ELR (cell line): ENCODE measurements around the gene BATF3.
"Not testable (repeated sequence)": the region's sequence is repeated elsewhere in the genome, so short reads cannot be mapped to it uniquely, and the experiment has no call there.

Experiments
- DNase-seq: peaks from one replicate; pipeline ENCODE4 v3.0.0-alpha.2; 2015; ENCODE audit warnings: low read depth

The BATF3 gene

GRCh38 chr1:212699625-212700222 lies at the start of gene BATF3:
Gene BATF3 (minus strand): TSS chr1:212699840. CDS start chr1:212699762, 78 bp downstream.
- DNase-seq: peak; percentile 58

GRCh38 chr1:212746546-212746945 lies 46.9 kb upstream of the BATF3 start:
- no peak for DNase-seq

- no peak for DNase-seq
Measured at GRCh38 chr1:212745303-212745702, 45.7 kb upstream of the BATF3 start.

GRCh38 chr1:212743901-212744475 lies 44.3 kb upstream of the BATF3 start:
- DNase-seq: peak; percentile 9

- DNase-seq: no peak
Measured at GRCh38 chr1:212738330-212738729, 38.7 kb upstream of the BATF3 start.

- no peak for DNase-seq
Measured at GRCh38 chr1:212737559-212737958, 37.9 kb upstream of the BATF3 start.

- DNase-seq: no peak
Measured at GRCh38 chr1:212733109-212733508, 33.5 kb upstream of the BATF3 start.

- no peak for DNase-seq
Measured at GRCh38 chr1:212731630-212732029, 32.0 kb upstream of the BATF3 start.

GRCh38 chr1:212728606-212729005 lies 29.0 kb upstream of the BATF3 start:
- no peak for DNase-seq

- DNase-seq: peak; percentile 83
Measured at GRCh38 chr1:212727386-212728181, 27.9 kb upstream of the BATF3 start.

GRCh38 chr1:212724679-212725078 lies 25.0 kb upstream of the BATF3 start:
- not testable (repeated sequence) for DNase-seq

- no peak for DNase-seq
Measured at GRCh38 chr1:212722270-212722957, 22.8 kb upstream of the BATF3 start.

GRCh38 chr1:212721388-212722247 lies 22.0 kb upstream of the BATF3 start:
- DNase-seq: peak; percentile 87

- no peak for DNase-seq
Measured at GRCh38 chr1:212719633-212720032, 20.0 kb upstream of the BATF3 start.

- DNase-seq: peak; percentile 44
Measured at GRCh38 chr1:212718499-212718898, 18.9 kb upstream of the BATF3 start.

- DNase-seq: no peak
Measured at GRCh38 chr1:212716161-212716560, 16.5 kb upstream of the BATF3 start.

GRCh38 chr1:212713465-212714136 lies 14.0 kb upstream of the BATF3 start:
- no peak for DNase-seq

GRCh38 chr1:212712451-212713303 lies 13.0 kb upstream of the BATF3 start:
- DNase-seq: peak; percentile 88

GRCh38 chr1:212711974-212712373 lies 12.3 kb upstream of the BATF3 start:
- not testable (repeated sequence) for DNase-seq

GRCh38 chr1:212710566-212710965 lies 10.9 kb upstream of the BATF3 start:
- no peak for DNase-seq
